H1 (cell line): ENCODE results near the gene DDIAS. TPM values are rescaled to one million over a fixed set of nuclear protein-coding genes. Genes with fewer than 3 reads are reported as not detected.

Source experiments
- ATF3 ChIP-seq: IDR thresholded peaks from 2 replicates; pipeline ENCODE4 v1.6.1; 2011; ENCODE audit warnings: low read depth, mild to moderate bottlenecking, low read length; ENCODE audit not compliant: insufficient read depth
- BRCA1 ChIP-seq: IDR thresholded peaks from 2 replicates; pipeline ENCODE4 v1.6.1; 2012; ENCODE audit warnings: low read depth, low read length, improper control_type of control experiment
- CEBPB ChIP-seq: IDR thresholded peaks from 2 replicates; pipeline ENCODE4 v1.6.1; 2012; ENCODE audit warnings: low read depth, low read length
- CREB1 ChIP-seq: IDR thresholded peaks from 2 replicates; pipeline ENCODE4 v1.6.1; 2012; ENCODE audit warnings: inconsistent platforms
- CTBP2 ChIP-seq: IDR thresholded peaks from 2 replicates; pipeline ENCODE4 v1.7.0; 2011; ENCODE audit warnings: borderline replicate concordance, mild to moderate bottlenecking, moderate library complexity, mixed read lengths, low read length; ENCODE audit not compliant: insufficient read depth, insufficient read length
- EZH2 ChIP-seq: fragments of 200-600 bp; sonication (generic); IDR thresholded peaks from 2 replicates; pipeline ENCODE4 v1.7.1; 2012; ENCODE audit warnings: low read depth, mild to moderate bottlenecking, moderate library complexity, low read length, inconsistent platforms; ENCODE audit not compliant: severe bottlenecking
- FOSL1 ChIP-seq: IDR thresholded peaks from 2 replicates; pipeline ENCODE4 v1.6.1; 2011; ENCODE audit warnings: mild to moderate bottlenecking, low read depth, low read length, moderate library complexity; ENCODE audit not compliant: insufficient read depth
- JUN ChIP-seq: IDR thresholded peaks from 2 replicates; pipeline ENCODE4 v1.6.1; 2011; ENCODE audit warnings: low read depth, mild to moderate bottlenecking, improper control_type of control experiment, low read length
- KDM1A ChIP-seq: fragments of 200-600, 300-600 bp; sonication (generic); IDR thresholded peaks from 2 replicates; pipeline ENCODE4 v1.7.1; 2016; ENCODE audit warnings: mild to moderate bottlenecking, low read length, borderline replicate concordance
- KDM5A ChIP-seq: fragments of 200-600 bp; IDR thresholded peaks from 2 replicates; pipeline ENCODE4 v1.7.1; 2012; ENCODE audit warnings: mild to moderate bottlenecking, low read length, inconsistent platforms, mixed read lengths
- MAX ChIP-seq: IDR thresholded peaks from 2 replicates; pipeline ENCODE4 v1.6.1; 2012; ENCODE audit warnings: inconsistent platforms
- NANOG ChIP-seq: IDR thresholded peaks from 2 replicates; pipeline ENCODE4 v1.6.1; 2011; ENCODE audit warnings: low read length, low read depth, mild to moderate bottlenecking, inconsistent platforms; ENCODE audit not compliant: insufficient read depth, poor library complexity, severe bottlenecking
- NRF1 ChIP-seq: IDR thresholded peaks from 2 replicates; pipeline ENCODE4 v1.6.1; 2011; ENCODE audit warnings: mild to moderate bottlenecking, low read depth, low read length, improper control_type of control experiment
- POLR2A ChIP-seq, 2 experiments: IDR thresholded peaks; 1 replicate in 1 of 2; 2 replicates in 1 of 2; pipeline ENCODE4 v1.6.1; 2011; ENCODE audit warnings: low read depth in 2 of 2, low read length in 2 of 2, mild to moderate bottlenecking in 2 of 2; ENCODE audit errors: control extremely low read depth in 1 of 2
- POLR2AphosphoS5 ChIP-seq: IDR thresholded peaks from 2 replicates; pipeline ENCODE4 v1.6.1; 2011; ENCODE audit warnings: low read depth, low read length
- POU5F1 ChIP-seq: IDR thresholded peaks from 2 replicates; pipeline ENCODE4 v1.6.1; 2011; ENCODE audit warnings: low read depth, mild to moderate bottlenecking, low read length, moderate library complexity
- RAD21 ChIP-seq, 2 experiments: IDR thresholded peaks in 1 of 2; conservative IDR thresholded peaks in 1 of 2; 2 replicates each; pipeline ENCODE4 v1.6.1; 2011; ENCODE audit warnings: low read depth in 2 of 2, low read length in 2 of 2, improper control_type of control experiment in 1 of 2, inconsistent platforms in 1 of 2, mild to moderate bottlenecking in 1 of 2, moderate library complexity in 1 of 2
- SAP30 ChIP-seq: fragments of 300-600 bp; sonication (generic); IDR thresholded peaks from 2 replicates; pipeline ENCODE4 v1.7.1; 2012; ENCODE audit warnings: low read length, moderate library complexity, mild to moderate bottlenecking, inconsistent platforms; ENCODE audit not compliant: insufficient read depth, insufficient replicate concordance
- SIN3A ChIP-seq, 2 experiments: IDR thresholded peaks in 1 of 2; conservative IDR thresholded peaks in 1 of 2; 2 replicates each; pipeline ENCODE4 v1.6.1; 2011 to 2012; ENCODE audit warnings: low read length in 2 of 2, improper control_type of control experiment in 1 of 2, low read depth in 1 of 2, mild to moderate bottlenecking in 1 of 2
- SP4 ChIP-seq: IDR thresholded peaks from 2 replicates; pipeline ENCODE4 v1.6.1; 2012; ENCODE audit warnings: low read length, inconsistent platforms
- TAF1 ChIP-seq: IDR thresholded peaks from 2 replicates; pipeline ENCODE4 v1.6.1; 2011; ENCODE audit warnings: mild to moderate bottlenecking, low read depth, low read length
- TCF12 ChIP-seq: IDR thresholded peaks from 2 replicates; pipeline ENCODE4 v1.6.1; 2011; ENCODE audit warnings: low read depth, mild to moderate bottlenecking, low read length
- ZNF274 ChIP-seq: IDR thresholded peaks from 2 replicates; pipeline ENCODE4 v1.7.0; 2012; ENCODE audit warnings: low read length, borderline replicate concordance; ENCODE audit errors: extremely low read depth
- polyA plus RNA-seq, 7 experiments: library from polyadenylated mRNA; depleted of rRNA in 3 of 7; stranded (reverse) in 5 of 7; unstranded in 2 of 7; fragments of >200 nt in 5 of 7; fragments of 200-250 nt in 2 of 7; gene quantifications; 1 replicate in 5 of 7; 2 replicates in 1 of 7; 4 replicates in 1 of 7; pipeline versions ENCODE4 v1.2.1 to v1.2.3, GENCODE V29; 2011 to 2013; ENCODE audit warnings: missing spikeins in 2 of 7, mixed read lengths in 2 of 7
- total RNA-seq: library from RNA; stranded (reverse); fragmentation: NEBNext Ultra II Directional; extraction: Animal tissue kit (Norgen Biotek cat#: 25700); gene quantifications from 2 replicates; pipeline ENCODE4 v1.2.1, GENCODE V29; 2021

DDIAS gene
- total and polyA plus RNA-seq, 2 of the 8 experiments (the other 6 are each of a cell fraction or from before 2014, with no cell fraction given) = 11.6 to 25.7 TPM

GRCh38 chr11:82900277-82901164 lies 1.0 kb upstream of the DDIAS start, which contains the start of gene PRCP (continued):
- TF ChIP-seq SIN3A (conservative IDR thresholded peaks at IDR 0.05 in 1 of 2, IDR thresholded peaks at IDR 0.05 in 1 of 2; ENCODE audit: low read depth in 1 of 2, low read length in 2 of 2) (peak in 1 of 2 experiments; percentile 65; a peak in 1 of 4 replicates), TCF12 (no peak), MAX (peak; percentile 50), EZH2 (no peak), CTBP2 (no peak), ZNF274 (no peak), KDM1A (peak; percentile 93), BRCA1 (no peak), RAD21 (IDR thresholded peaks at IDR 0.05 in 1 of 2, conservative IDR thresholded peaks at IDR 0.05 in 1 of 2; ENCODE audit: low read depth in 2 of 2, low read length in 2 of 2) (no peak), JUN (no peak), CEBPB (peak; percentile 64), ATF3 (no peak), SAP30 (peak; percentile 75), NANOG (no peak), POLR2AphosphoS5 (peak; percentile 91), CREB1 (0 out of 2 replicates have a peak, but pooled peaks have one; percentile 13), SP4 (no peak), TAF1 (peak; percentile 93), POU5F1 (no peak), FOSL1 (no peak), KDM5A (no peak), NRF1 (no peak), POLR2A (IDR thresholded peaks at IDR 0.05; ENCODE audit: control extremely low read depth in 1 of 2, low read depth in 2 of 2, low read length in 2 of 2) (peak; percentile 35 to 96)
